HUES6 (cell line): ENCODE results near the gene C9orf85.

ENCODE experiments used
- H3K27ac ChIP-seq: 2 replicates; pipeline ENCODE4 v1.7.0; 2013; ENCODE audit warnings: low read depth, mild to moderate bottlenecking, low read length, inconsistent platforms
- H3K27me3 ChIP-seq: 2 replicates; pipeline ENCODE4 v1.6.1; 2013; ENCODE audit warnings: low read length; ENCODE audit not compliant: control insufficient read depth, insufficient read depth
- H3K36me3 ChIP-seq: 2 replicates; pipeline ENCODE4 v1.6.1; 2013; ENCODE audit warnings: low read length; ENCODE audit not compliant: control insufficient read depth, insufficient read depth
- H3K4me1 ChIP-seq: 2 replicates; pipeline ENCODE4 v1.6.1; 2013; ENCODE audit warnings: low read length; ENCODE audit not compliant: control insufficient read depth, insufficient read depth
- H3K4me3 ChIP-seq: 2 replicates; pipeline ENCODE4 v1.5.1; 2013; ENCODE audit warnings: low read depth, low read length
- H3K9ac ChIP-seq: one replicate; pipeline ENCODE4 v1.6.1; 2013; ENCODE audit warnings: mild to moderate bottlenecking, low read length
- H3K9me3 ChIP-seq: 2 replicates; pipeline ENCODE4 v1.6.1; 2013; ENCODE audit warnings: low read depth, low read length; ENCODE audit not compliant: control insufficient read depth, insufficient read depth

The C9orf85 gene

DNA sequence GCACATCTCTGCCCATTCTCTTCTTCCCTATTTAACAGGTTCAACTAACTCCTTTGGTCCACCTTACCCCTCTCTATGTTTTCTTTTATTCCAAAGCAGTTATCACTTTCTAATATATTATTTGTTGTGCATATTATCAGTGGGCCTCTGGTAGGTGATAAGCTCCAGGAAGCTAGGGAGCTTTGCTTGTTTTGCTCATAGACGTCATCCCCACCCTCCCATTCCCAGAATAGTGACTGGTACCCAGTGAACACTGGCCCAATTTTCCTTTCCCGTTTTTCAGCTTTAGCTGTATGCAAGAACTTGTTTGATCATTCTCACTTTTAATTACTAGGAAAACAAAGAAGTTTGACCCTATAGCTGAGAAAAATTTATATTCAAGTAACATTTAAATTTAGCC lies 7.4 kb upstream of the C9orf85 start:
- no peak overlapping the region for H3K9ac ChIP-seq
- no peak overlapping the region for H3K4me3 ChIP-seq

DNA sequence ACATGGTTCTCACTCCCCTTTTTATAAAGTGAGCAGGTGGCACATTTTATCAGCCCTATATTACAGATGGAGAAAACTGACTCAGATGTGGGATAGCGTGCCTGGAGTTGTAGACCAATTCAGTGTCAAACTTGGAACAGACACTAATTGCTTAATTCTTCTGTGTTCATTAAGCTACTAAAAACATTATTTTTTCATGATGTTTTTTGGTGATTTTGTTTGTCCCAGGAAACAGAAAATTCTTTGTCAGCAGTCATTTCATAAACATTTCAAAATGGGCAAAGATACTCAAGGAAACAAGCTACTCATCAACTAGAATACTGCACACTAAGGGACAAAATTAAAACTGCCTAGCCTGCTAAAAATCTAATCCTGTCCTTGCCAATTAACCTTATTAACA lies 2.6 kb upstream of the C9orf85 start:
- H3K9me3 ChIP-seq: no peaks in the 10 kb centered on the region
- peak overlapping the region; percentile 79 for H3K4me3 ChIP-seq
- peaks cover 12% of the 10 kb centered on the region for H3K36me3 ChIP-seq
- peak overlapping the region; percentile 31 for H3K9ac ChIP-seq
- no peaks in the 10 kb centered on the region for H3K27me3 ChIP-seq
- H3K4me1 ChIP-seq: peaks cover 19% of the 10 kb centered on the region
- H3K27ac ChIP-seq: no peak overlapping the region

More for the DNA sequence above, 7.4 kb upstream of the C9orf85 start:
- Histone ChIP-seq H3K36me3 (peaks cover 12% of the 10 kb centered on the region), H3K9me3 (no peaks in the 10 kb centered on the region), H3K27me3 (no peaks in the 10 kb centered on the region), H3K4me1 (peaks cover 47% of the 10 kb centered on the region), H3K27ac (no peak overlapping the region)

DNA sequence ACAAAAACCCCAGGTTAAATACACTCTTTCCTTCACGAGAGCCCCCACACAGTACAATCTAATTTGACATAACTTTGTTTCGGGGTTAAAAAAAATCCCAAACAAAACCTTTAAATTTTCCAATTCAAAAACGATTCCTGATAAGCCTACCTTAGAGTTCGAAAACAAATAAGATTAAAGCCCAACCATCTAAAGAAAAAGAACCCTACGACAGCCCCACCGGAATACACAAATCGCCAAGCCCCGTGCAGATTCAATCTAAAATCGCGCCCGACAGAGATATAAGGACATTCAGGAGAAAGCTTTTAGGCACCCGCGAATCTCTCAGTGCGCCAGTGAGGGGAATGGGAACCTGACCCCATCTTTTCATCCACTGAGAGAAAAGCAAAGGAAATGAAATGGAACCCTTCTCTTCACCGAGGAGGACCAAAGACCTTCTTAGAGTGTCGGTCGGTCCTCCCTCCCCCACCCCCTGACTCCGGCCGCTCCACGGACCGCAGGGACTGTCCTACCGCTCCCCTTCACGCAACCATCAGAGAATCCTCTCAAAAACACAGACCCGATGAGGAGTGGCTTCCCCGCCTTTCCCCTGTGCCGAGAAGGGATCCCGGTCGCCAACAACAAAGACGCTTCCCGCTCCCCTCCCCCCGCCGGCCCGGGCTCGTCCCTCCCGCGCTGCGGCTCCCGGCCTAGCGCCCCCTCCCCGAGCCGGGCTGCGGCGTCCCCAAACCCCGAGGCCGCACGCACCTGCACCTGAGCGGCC lies 1.4 kb upstream of the C9orf85 start:
- Histone ChIP-seq H3K9ac (peak overlapping the region; percentile 97), H3K4me3 (peak overlapping the region; percentile 79), H3K36me3 (peaks cover 12% of the 10 kb centered on the region), H3K27ac (peak overlapping the region; percentile 94), H3K9me3 (no peaks in the 10 kb centered on the region), H3K27me3 (no peaks in the 10 kb centered on the region), H3K4me1 (peaks cover 17% of the 10 kb centered on the region)

DNA sequence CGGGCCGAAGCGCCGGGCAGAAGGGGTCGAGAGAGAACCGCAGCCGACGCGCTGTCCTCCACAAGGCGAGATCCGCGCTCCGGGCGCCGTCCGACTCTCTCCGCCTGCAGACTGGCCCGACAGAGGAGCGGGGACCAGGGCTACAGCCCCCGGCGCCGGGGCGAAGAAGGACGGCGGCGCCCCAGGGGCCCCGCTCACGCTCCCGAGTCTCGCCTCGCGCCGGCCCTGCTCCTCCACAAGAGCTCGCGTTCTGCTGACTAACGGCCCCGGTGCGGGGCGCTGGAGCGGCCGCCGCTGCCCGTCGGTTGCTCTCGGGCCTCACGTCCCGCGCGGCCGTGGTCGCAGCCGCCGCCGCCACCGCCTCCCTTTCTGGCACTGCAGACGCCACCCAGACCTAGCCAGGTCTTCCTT lies 784 bp upstream of the C9orf85 start:
- Histone ChIP-seq H3K27me3 (no peaks in the 10 kb centered on the region), H3K9ac (peak overlapping the region; percentile 97), H3K36me3 (peaks cover 9% of the 10 kb centered on the region), H3K4me3 (peak overlapping the region; percentile 79), H3K9me3 (no peaks in the 10 kb centered on the region; the same call in 1 of the 2 replicates), H3K27ac (peak overlapping the region; percentile 94), H3K4me1 (peaks cover 17% of the 10 kb centered on the region)

DNA sequence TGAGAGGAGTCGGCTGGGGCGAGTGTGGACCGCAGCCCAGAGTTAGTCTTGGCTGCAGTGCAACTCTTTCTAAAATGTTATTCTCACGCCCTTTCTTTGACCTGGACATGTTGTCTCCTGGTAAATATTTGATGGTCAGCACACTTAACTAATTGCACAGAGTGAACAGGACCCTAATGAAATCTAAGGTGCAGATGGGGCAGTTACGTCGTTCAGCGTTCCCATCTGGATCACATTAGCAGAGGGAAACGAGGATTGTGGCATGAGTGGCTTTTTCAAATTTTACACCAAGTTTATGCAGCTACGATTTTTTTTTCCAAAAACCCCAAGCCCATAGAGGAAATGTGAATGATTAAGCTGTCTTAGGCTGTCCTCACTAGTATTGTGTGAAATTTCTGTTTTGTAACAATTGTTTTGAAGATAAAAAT lies 483 bp downstream of the C9orf85 start:
- H3K4me1 ChIP-seq: peaks cover 17% of the 10 kb centered on the region
- peaks cover 1% of the 10 kb centered on the region; the same call in 1 of the 2 replicates for H3K9me3 ChIP-seq
- H3K36me3 ChIP-seq: peaks cover 1% of the 10 kb centered on the region; the same call in 1 of the 2 replicates
- no peaks in the 10 kb centered on the region for H3K27me3 ChIP-seq
- H3K4me3 ChIP-seq: peak overlapping the region; percentile 92
- peak overlapping the region; percentile 12; the same call in 1 of the 2 replicates for H3K27ac ChIP-seq
- H3K9ac ChIP-seq: peak overlapping the region; percentile 78

DNA sequence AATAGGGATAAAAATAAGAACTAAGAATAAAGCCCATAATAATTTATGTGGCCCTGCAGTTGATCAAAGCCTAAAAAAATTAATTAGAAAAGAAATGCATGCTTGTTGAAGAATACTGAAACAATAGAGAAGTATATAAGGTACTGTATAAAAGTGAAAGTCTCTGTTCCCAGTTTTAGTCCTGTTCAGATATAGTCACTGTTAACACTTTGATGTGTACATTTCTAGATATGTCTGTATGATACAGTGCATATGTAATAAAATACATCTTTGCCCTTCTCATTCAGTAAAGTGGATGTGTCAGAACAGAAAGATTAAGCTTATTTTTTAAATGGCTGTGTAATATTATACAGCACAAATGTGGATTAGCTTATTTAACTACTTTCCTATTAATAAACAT lies 4.1 kb downstream of the C9orf85 start:
- H3K27ac ChIP-seq: no peak overlapping the region
- no peak overlapping the region for H3K9ac ChIP-seq
- H3K4me1 ChIP-seq: peaks cover 11% of the 10 kb centered on the region
- peaks cover 18% of the 10 kb centered on the region for H3K9me3 ChIP-seq
- H3K4me3 ChIP-seq: no peak overlapping the region
- H3K36me3 ChIP-seq: peaks cover 19% of the 10 kb centered on the region
- no peaks in the 10 kb centered on the region for H3K27me3 ChIP-seq

DNA sequence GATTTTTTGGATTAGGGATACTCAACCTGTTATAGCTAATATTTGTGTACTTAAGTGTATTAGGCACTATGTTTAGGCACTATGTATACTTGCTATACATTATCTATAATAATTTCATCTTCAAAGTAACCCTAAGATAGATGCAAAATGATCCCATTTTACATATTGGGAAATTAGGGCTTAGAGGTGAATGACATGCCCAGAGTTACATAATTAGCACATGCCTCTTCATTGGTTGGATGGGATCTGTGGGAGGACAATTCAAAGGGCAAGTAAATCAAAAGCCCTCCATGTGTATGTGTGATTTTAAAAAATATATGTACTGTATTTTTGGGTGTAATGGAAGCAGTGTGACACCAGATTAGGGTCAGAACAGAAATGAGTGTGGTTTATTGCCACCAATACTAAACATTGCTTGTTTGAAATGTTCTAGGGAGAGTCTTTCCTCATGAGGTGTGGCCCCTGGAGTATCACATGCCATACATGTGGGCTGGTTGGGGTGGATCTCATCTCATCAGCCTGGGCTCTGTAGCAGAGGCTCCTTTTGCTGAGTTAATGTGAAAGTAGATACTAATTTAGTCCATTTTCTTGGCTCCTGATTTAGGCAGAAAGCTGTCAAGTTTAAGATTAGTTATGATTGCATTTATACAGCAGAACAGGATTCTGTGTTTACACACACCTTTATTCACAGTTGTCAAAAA lies 5.5 kb downstream of the C9orf85 start:
- peaks cover 18% of the 10 kb centered on the region for H3K9me3 ChIP-seq
- H3K4me3 ChIP-seq: no peak overlapping the region
- peaks cover 21% of the 10 kb centered on the region for H3K4me1 ChIP-seq
- H3K36me3 ChIP-seq: peaks cover 19% of the 10 kb centered on the region
- no peak overlapping the region for H3K9ac ChIP-seq
- no peak overlapping the region for H3K27ac ChIP-seq
- H3K27me3 ChIP-seq: no peaks in the 10 kb centered on the region

DNA sequence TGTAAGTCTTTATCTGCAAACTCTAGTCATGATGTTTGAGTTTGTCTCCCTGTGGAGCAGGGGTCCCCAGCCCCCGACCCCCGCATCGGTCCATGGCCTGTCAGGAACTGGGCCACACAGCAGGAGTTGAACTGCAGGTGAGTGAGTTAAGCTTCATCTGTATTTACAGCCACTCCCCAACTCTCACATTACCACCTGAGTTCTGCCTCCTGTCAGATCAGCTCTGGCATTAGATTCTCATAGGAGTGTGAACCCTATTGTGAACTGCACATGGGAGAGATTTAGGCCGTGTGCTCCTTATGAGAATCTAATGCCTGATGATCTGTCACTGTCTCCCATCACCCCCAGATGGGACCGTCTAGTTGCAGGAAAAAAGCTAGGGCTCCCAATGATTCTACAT lies 7.0 kb downstream of the C9orf85 start:
- Histone ChIP-seq H3K4me1 (peaks cover 19% of the 10 kb centered on the region), H3K27ac (no peak overlapping the region), H3K36me3 (peaks cover 29% of the 10 kb centered on the region), H3K4me3 (no peak overlapping the region), H3K27me3 (no peaks in the 10 kb centered on the region), H3K9me3 (peaks cover 26% of the 10 kb centered on the region), H3K9ac (no peak overlapping the region)

DNA sequence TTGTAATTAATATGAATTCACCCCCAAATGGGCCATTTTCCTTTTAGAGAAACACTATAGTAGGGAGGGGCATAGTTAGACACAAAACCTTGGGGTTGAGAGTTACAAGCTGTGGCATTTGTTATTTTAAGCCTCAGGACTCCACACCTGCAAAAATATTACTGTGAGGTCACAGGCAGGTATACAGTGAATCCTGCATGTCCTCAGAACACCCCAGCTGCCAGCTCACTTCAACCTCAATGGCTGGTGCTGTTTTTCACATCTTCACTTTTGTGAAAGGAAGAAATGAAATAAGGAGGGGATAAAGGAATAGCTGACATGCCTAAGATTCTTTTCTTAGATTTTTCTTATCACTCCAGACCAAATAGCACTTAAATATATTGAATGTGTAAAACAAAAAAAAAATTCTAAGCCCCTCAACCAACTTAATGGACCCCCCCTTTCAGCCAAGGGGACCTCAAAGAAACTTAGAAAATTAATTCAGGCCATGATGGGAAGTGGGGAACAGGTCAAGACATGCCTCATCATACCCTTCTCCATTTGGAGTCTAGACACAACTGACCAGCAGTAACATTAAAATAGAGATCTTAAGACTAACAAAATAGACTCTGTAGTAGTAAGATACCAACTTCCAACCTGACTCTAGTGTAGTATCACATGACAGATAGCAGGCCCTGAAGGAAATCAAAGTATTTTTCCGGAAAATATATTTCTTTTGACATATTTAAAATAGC lies 9.2 kb downstream of the C9orf85 start:
- H3K9ac ChIP-seq: peak overlapping the region; percentile 3
- H3K4me1 ChIP-seq: peaks cover 18% of the 10 kb centered on the region
- peaks cover 26% of the 10 kb centered on the region for H3K9me3 ChIP-seq
- peaks cover 33% of the 10 kb centered on the region for H3K36me3 ChIP-seq
- no peaks in the 10 kb centered on the region for H3K27me3 ChIP-seq
- H3K27ac ChIP-seq: peak overlapping the region; percentile 91
- no peak overlapping the region for H3K4me3 ChIP-seq

DNA sequence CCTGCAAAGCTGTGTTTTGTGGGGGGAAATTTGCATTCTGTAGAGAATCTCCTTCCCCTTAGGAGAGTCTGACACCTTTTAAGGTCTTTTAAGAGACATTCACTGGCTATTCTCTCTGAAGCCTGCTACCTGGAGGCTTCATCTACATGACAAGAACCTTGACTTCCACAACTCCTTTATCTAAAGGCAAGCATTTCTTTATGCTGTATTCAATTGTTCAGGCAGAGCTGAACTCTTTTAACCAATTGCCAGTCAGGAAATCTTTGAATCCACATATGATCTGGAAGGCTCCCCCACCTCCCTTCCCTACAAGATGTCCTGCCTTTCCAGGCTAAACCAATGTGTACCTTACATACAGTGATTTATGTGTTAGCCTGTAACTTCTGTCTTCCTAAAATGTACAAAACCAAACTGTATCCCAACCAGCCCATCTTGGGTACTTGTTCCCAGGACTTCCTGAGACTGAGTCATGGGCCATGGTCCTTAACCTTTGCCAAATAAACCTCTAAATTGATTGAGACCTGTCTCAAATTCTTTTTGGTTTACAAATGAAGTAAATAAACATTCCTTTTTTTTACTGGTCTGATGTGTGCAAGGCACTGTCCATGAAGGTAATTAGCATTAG lies 9.9 kb downstream of the C9orf85 start:
- Histone ChIP-seq H3K9ac (peak overlapping the region; percentile 58), H3K36me3 (peaks cover 33% of the 10 kb centered on the region), H3K4me1 (peaks cover 25% of the 10 kb centered on the region), H3K4me3 (no peak overlapping the region), H3K27me3 (no peaks in the 10 kb centered on the region), H3K27ac (peak overlapping the region; percentile 91), H3K9me3 (peaks cover 26% of the 10 kb centered on the region)
